Uterus (tissue), 4 donors: ENCODE results near the gene OVCH2. TPM values are rescaled to one million over a fixed set of nuclear protein-coding genes. Genes with fewer than 3 reads are reported as not detected.

Source experiments
- DNase-seq, 2 donors: peaks; one replicate each; pipeline ENCODE4 v3.0.0-alpha.2; 2019 to 2020
- H3K27ac ChIP-seq, 2 donors: fragments of 200-600 bp; sonication (generic); 1 replicate in 1 of 2; 2 replicates in 1 of 2; pipeline ENCODE4 v1.5.1; 2016 to 2018
- H3K27me3 ChIP-seq, 2 donors: fragments of 200-600 bp; sonication (generic); one replicate each; pipeline ENCODE4 v1.5.1; 2018 to 2019; ENCODE audit warnings: control low read depth in 1 of 2
- H3K36me3 ChIP-seq, 2 donors: fragments of 200-600 bp; sonication (generic); one replicate each; pipeline ENCODE4 v1.5.1; 2019; ENCODE audit warnings: control low read depth in 1 of 2
- H3K4me1 ChIP-seq, 2 donors: fragments of 200-600 bp; sonication (generic); one replicate each; pipeline ENCODE4 v1.5.1; 2018 to 2019; ENCODE audit warnings: control low read depth in 1 of 2
- H3K4me3 ChIP-seq, 2 donors: fragments of 200-600 bp; sonication (generic); 1 replicate in 1 of 2; 2 replicates in 1 of 2; pipeline ENCODE4 v1.5.1; 2018 to 2019; ENCODE audit warnings: mild to moderate bottlenecking in 1 of 2
- H3K9me3 ChIP-seq, 2 donors: fragments of 200-600 bp; sonication (generic); one replicate each; pipeline ENCODE4 v1.5.1; 2019; ENCODE audit warnings: control low read depth in 1 of 2
- CTCF ChIP-seq, 4 experiments: fragments of 200-600 bp in 2 of 4; fragments of 450-650 bp in 2 of 4; sonication (generic) in 2 of 4; IDR thresholded peaks; one replicate each; pipeline ENCODE4 v1.5.1; 2016 to 2019; ENCODE audit warnings: antibody characterized with exemption in 4 of 4, mild to moderate bottlenecking in 2 of 4, moderate library complexity in 1 of 4
- POLR2A ChIP-seq, 2 donors: fragments of 450-650 bp; IDR thresholded peaks; one replicate each; pipeline ENCODE4 v1.6.1; 2016; ENCODE audit warnings: antibody characterized with exemption in 2 of 2, mild to moderate bottlenecking in 1 of 2, moderate library complexity in 1 of 2
- intact Hi-C: fragments of 100-400 bp; cut with DNase I; formaldehyde crosslinking; loops from one replicate; pipeline ENCODE4 v1.15.1; 2023; ENCODE audit warnings: low total_unique reads
- total RNA-seq, 4 donors: library from RNA; depleted of rRNA in 3 of 4; stranded (reverse); fragments of >200 nt in 3 of 4; gene quantifications; one replicate each; pipeline versions ENCODE4 v1.1.0 to v1.2.4, GENCODE V29; 2014 to 2023
- donor health status: DM: yes; HTN: yes; CAD: no.

The OVCH2 gene
- total RNA-seq, 4 donors from 2014 or later = 0.21 TPM; not detected in 3

DNA sequence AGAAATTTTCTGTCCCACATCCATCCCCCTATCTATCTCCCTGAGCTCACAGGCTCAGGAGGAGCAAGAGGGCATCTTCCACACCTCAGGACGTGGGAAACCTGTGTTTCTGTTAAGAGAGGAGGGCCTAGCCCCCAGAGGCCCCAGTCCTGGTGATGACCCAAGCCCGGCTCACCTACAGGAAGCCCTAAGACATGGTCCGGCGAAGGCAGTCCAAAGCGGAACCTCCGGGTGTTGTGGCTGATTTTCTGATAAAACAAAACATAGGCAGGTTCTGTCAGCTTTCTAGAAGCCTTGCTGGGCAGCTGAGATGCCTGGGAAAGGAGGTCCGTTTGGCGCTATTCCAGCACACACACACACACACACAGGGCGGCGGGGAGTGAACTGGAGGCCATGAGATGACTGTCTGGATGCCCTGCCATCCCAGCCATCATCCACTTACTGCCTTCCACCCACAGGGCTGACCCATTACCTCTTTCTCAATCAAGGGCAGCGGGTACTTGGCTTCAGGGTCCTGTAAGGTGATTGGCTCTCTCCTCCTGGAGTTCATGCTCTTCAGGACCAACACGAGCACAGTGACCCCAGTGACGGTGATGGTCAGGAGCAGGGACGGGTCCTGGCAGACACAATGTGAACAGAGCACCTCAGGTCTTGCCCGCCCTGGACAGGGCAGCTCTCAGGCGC lies 33.9 kb downstream of the OVCH2 start:
- DNase-seq = no peak
- no peaks in the 10 kb centered on the region for H3K9me3 ChIP-seq
- intact Hi-C loops = no loop called here
- H3K36me3 ChIP-seq = no peaks in the 10 kb centered on the region
- no peaks in the 10 kb centered on the region for H3K27me3 ChIP-seq
- peak overlapping the region in 1 of 2 donors; percentile 50 for H3K4me3 ChIP-seq
- no peaks in the 10 kb centered on the region for H3K4me1 ChIP-seq
- no peak for TF ChIP-seq CTCF (IDR thresholded peaks at IDR 0.05)
- TF ChIP-seq POLR2A (IDR thresholded peaks at IDR 0.05) = no peak
- peak overlapping the region; percentile 88 to 89 for H3K27ac ChIP-seq

DNA sequence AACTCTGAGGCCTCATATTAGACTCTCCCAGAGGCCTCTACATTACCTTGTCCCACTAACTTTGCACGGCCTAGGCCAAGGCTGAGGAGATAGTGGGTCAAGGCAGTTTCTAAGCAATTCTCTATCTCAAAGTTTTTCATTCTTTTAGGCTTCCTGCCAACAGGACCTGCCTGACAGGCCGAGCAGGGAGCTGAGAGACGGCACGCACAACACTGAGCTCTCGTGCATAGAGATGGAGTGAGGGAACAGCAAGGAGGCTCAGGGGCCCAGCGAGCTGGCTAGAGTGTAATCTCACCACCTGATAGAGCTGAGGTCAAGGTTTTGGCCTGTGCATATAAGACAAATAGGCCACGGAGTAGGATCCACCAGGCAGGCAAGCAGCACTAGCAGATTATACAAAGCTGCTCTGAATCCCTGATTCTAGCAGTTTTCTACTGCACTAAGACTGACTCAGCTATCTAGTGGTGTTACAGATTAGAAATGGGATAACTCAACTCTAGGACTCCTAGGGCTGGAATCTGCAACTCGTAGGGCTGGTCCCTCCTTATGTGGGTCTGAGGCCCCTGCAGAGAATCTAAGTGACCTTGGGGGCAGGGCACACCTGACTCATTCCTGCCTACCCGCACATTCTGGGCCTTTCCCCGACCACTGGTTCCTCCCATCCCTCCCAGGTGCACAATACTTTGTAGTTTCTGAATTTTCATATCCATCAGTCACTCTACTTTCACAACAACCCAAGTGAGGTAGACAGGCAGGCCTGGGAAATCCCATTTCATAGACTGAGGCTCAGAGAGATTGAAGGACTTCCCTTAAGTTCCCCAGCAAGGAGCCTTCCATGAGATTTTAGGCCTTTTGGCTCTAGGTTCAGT lies 34.7 kb downstream of the OVCH2 start:
- no peak overlapping the region for H3K27ac ChIP-seq
- TF ChIP-seq CTCF (IDR thresholded peaks at IDR 0.05) (no peak), POLR2A (IDR thresholded peaks at IDR 0.05) (no peak)
- no peak overlapping the region for H3K4me3 ChIP-seq
- DNase-seq = no peak
- no peaks in the 10 kb centered on the region for H3K27me3 ChIP-seq
- intact Hi-C loops = no loop called here
- H3K36me3 ChIP-seq = no peaks in the 10 kb centered on the region
- H3K4me1 ChIP-seq = no peaks in the 10 kb centered on the region
- H3K9me3 ChIP-seq = no peaks in the 10 kb centered on the region

DNA sequence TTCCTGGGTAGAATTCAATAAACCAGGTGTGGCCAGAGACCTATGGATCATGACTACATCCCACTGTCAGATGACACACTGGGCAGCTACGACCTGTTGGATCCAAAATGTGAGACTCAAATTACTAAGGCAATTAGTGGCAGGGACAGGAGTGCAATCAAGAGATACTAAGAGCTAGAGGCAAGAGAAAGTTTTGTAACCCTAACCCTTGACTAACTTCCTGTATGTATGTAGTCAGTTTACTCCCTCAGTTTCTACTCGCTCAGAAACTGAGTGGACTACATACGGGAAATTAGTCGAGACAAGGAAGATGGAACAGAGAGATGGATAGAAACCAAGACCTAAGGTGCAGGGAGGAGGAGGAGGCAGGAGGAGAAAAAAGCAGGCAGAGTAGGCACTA lies 35.6 kb downstream of the OVCH2 start:
- no peak overlapping the region for H3K4me3 ChIP-seq
- H3K4me1 ChIP-seq = no peaks in the 10 kb centered on the region
- H3K36me3 ChIP-seq = no peaks in the 10 kb centered on the region
- no peak overlapping the region for H3K27ac ChIP-seq
- H3K9me3 ChIP-seq = no peaks in the 10 kb centered on the region
- intact Hi-C loops = no loop called here
- TF ChIP-seq CTCF (IDR thresholded peaks at IDR 0.05) = no peak
- DNase-seq = no peak
- no peaks in the 10 kb centered on the region for H3K27me3 ChIP-seq

DNA sequence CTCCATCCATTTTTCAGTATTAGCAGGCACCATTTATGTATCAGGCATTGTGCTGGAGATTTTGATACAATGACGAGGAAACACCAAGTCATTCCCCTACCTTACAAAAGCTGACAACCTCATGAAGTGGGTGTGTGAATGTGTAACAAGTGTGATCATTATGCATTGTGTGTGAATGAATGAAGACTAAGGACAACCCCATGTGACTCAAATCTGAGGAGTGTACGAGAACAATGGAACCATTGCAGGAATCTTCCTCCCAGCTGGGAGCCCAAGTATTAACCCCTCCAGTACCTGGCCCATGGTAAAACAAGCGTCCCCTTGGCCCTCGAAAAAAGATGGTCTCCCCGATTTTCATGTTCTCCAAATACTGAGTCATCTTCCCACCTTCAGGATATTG lies 37.4 kb downstream of the OVCH2 start:
- no peaks in the 10 kb centered on the region for H3K36me3 ChIP-seq
- H3K4me3 ChIP-seq = no peak overlapping the region
- H3K4me1 ChIP-seq = no peaks in the 10 kb centered on the region
- TF ChIP-seq POLR2A (IDR thresholded peaks at IDR 0.05) (no peak), CTCF (IDR thresholded peaks at IDR 0.05) (no peak)
- intact Hi-C loops = loop anchor here (10.0 kb wide), 1 partner anchor 154 kb away; the partner anchor contains the start of gene PPFIBP2
- H3K9me3 ChIP-seq = no peaks in the 10 kb centered on the region
- H3K27ac ChIP-seq = no peak overlapping the region
- H3K27me3 ChIP-seq = no peaks in the 10 kb centered on the region
- DNase-seq = no peak

DNA sequence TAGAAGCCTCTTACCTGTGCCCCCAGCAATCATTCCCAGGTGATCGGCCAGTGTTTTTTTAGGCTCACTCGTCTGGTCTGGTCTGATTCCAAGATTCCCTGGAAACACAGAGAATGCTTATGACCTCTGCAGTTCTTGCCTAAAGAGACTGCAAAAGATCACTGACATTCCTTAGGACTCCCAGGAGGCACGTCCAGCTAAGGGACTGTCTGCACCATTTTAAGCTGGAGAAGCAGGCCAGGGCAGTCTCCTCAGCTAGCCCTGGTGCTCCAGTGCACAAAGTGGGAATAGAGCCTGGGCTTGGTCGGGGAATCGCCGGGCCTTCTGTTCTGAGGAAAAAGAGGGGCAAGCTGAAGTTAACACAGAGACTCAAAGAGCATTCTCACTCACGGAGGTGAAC lies 37.8 kb downstream of the OVCH2 start:
- H3K36me3 ChIP-seq = no peaks in the 10 kb centered on the region
- H3K9me3 ChIP-seq = no peaks in the 10 kb centered on the region
- H3K27me3 ChIP-seq = no peaks in the 10 kb centered on the region
- DNase-seq = no peak
- H3K27ac ChIP-seq = no peak overlapping the region
- H3K4me1 ChIP-seq = no peaks in the 10 kb centered on the region
- TF ChIP-seq CTCF (IDR thresholded peaks at IDR 0.05) = no peak
- TF ChIP-seq POLR2A (IDR thresholded peaks at IDR 0.05) = no peak
- intact Hi-C loops = loop anchor here (10.0 kb wide), 1 partner anchor 154 kb away; the partner anchor contains the start of gene PPFIBP2
- H3K4me3 ChIP-seq = no peak overlapping the region
